IPS-18c (cell line): Measurements from ENCODE around the gene SCGB1C2.
"Not testable (repeated sequence)": the region's sequence is repeated elsewhere in the genome, so short reads cannot be mapped to it uniquely, and the experiment has no call there.

Experiments
- H3K4me3 ChIP-seq: 2 replicates; pipeline ENCODE4 v1.7.0; 2013; ENCODE audit warnings: low read depth, mild to moderate bottlenecking, low read length, moderate library complexity; ENCODE audit not compliant: insufficient read depth
- H3K9me3 ChIP-seq: one replicate; pipeline ENCODE4 v1.6.1; 2013; ENCODE audit warnings: mild to moderate bottlenecking, low read length, moderate library complexity; ENCODE audit not compliant: control insufficient read depth, insufficient read depth

The SCGB1C2 gene

DNA sequence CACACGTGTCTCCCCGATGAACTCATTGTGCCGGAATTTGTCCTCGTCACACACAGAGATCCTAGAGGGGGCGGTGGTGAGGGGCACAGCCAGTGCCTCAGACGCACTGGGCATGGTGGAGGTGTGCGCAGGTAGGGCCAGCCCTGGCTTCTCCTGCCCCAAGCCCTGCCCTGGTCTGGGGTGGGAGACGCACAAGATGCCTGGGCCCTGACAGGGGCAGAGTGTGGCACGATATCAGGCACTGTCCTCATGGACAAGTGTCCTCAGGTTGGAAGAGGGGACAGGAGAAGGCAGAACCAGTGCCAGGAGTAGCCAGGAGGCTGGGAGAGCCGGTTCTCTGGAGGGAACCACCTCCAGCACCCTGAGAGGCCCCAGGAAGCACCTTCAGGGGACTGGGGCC lies 24.1 kb downstream of the SCGB1C2 start:
- H3K9me3 ChIP-seq: no peaks in the 10 kb centered on the region

DNA sequence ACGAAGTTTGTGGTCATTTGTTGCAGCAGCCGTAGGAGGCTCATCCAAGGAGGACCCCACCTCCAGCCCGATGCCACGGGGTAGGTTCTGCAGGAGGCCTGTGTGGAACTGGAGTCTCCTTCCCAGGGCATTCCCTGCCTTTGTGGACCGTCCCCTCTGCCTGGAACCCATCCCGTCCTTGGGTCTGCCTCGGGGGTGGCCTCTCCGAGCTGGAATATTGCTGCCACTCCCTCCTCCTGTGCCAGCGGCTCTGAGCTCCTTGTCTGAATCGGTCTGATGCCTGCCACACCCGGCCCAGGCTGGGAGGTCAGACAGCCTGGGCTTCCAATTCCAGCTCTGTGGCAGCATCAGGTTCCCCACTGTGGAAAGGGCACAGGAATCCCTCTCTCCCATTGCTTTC lies 25.3 kb downstream of the SCGB1C2 start:
- H3K9me3 ChIP-seq: no peaks in the 10 kb centered on the region
- no peak overlapping the region for H3K4me3 ChIP-seq

More for the DNA sequence above, 24.1 kb downstream of the SCGB1C2 start:
- no peak overlapping the region for H3K4me3 ChIP-seq

DNA sequence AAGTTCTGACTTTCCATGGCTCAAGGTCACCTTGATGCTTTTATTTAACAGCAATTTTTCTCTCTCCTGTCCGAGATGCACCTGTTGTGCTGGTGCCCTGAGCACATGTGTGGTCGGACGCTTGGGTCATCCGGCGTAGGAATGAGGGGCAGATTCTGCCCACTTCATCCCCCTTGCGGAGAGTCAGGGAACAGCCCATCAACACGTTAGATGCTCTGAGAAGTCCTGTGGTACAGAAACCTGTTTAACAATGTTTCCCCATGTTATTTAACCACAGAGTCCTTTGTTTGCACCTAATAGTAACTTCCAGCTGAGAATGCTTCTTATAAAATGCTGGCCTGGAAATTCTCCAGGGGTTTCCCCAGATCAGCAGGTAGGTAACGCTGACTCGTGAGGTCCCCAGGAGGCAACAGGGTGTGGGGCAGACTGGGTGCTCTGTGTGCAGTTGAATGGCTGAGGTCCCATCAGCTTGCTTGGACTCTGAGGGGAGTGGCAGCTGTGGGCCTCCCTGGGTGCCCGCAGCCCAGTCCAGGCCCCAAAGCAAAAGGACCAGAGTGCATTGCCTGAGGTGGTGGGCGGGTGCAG lies 26.2 kb downstream of the SCGB1C2 start:
- Histone ChIP-seq H3K4me3 (no peak overlapping the region), H3K9me3 (no peaks in the 10 kb centered on the region)

DNA sequence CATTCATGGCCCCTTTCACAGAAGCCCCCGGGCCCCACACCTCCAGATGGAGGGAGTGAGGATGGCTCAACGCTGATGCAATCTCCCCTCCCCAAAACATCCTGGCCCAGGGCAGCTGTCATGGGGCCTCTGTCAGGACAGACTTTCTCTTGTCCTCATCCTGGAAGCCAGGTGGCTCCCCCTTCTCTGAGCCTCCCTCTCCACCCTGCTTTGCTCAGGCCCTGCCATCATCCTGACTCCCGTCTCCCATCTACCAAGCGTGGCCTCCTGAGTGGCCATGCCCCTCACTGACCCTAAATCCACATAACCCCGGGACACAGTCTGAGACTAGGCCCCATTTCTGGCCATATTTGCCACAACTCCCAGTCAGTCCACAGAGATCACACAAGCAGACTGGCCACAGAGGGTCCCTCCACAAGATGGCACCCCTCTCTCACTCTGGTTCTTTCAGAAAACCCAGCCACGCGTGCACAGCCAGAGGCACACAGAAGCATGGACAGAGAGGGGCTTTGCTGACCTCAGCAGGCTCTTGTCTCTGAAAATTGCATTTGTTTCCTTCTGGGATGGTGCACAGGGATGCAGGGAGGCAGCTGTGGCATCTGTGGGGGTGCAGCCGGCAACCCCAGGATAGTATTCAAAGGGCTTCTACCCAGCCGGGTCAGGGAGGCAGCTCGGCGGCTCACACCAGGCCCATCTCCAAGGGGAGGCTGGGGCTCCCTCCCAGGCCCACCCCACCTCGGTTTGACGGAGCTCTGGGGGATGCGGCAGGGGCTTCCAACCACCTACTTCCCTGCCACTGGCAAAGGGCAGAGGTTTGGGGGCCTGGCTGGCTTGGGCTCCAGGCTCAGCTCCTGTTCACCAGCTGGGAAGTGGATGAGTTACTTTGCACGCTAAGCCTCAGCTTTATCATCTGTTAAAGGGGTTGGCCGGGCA lies 27.2 kb downstream of the SCGB1C2 start:
- Histone ChIP-seq H3K4me3 (no peak overlapping the region), H3K9me3 (no peaks in the 10 kb centered on the region)

DNA sequence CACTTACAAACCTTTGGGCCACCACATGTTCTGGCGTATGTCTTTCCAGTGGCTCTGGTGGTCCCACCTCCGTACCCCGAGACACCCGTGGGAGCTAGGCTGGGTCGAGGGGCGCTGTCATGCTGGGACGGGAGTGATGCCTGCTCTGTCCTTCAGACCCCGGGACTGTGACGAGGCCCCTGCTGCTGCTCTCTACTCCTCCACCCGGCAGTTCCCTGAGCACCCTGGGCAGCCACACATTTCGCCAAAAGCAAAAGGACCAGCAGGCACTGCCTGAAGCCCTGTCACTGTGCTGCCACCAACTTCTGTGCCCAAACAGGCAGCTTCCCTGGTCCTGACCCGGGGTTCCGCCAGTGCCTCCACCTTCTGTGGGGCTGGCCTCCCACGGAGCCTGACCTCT lies 28.6 kb downstream of the SCGB1C2 start:
- Histone ChIP-seq H3K4me3 (no peak overlapping the region), H3K9me3 (no peaks in the 10 kb centered on the region)

DNA sequence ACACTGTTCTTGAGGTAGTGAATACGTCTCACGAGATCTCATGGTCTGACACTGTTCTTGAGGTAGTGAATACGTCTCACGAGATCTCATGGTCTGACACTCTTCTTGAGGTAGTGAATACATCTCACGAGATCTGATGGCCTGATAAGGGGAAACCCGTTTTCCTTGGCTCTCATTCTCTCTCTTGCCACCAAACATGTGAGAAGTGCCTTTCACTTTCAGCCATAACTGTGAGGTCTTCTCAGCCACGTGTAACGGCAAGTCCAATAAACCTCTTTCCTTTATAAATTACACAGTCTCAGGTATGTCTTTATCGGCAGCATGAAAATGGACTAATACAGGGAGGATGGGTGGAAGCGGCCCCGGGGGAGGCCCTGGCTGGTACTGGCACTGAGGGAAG lies 31.2 kb downstream of the SCGB1C2 start:
- H3K9me3 ChIP-seq, H3K4me3 ChIP-seq: not testable (repeated sequence)

DNA sequence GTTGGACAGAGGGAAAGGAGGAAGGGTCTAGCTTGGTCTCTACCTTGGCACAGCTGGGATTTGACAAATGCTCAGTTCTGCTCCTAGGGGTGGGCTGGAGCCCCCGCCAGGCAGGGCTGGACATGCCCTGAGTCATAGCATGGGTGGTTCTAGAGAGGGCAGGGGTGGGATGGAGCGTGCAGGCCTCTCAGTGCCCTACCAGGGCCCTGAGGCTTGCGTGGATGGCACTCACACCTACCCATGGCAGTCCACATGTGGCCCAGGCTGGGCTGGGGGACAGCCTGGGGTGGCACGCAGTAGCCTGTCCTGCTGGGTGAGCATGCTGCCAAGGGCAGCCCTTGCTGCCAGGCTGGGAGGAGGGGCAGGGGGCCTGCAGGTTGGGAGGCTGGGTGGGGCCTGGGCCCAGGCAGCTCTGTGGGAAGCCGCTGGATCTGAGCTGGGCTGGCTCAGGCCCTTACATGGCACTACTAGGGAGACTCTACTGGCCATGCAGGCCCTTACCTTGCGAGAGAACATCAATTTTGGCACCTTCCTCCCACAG lies 32.8 kb downstream of the SCGB1C2 start:
- H3K9me3 ChIP-seq: no peaks in the 10 kb centered on the region
- H3K4me3 ChIP-seq: no peak overlapping the region

DNA sequence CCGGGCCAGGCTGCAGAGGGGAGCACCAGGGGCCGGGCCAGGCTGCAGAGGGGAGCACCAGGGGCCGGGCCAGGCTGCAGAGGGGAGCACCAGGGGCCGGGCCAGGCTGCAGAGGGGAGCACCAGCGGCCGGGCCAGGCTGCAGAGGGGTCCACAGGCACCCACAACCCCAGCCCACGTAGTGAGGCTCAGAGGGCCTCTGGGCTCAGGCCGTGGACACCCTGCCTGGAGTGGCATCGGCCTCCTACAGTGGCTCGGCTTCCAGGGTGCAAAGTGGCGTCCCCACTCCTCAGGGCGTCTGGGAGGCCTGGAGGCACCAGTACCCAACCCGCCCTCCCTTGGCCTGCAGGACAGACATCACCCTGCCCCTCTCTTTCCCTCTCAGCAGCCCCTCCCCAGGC lies 34.5 kb downstream of the SCGB1C2 start:
- no peaks in the 10 kb centered on the region for H3K9me3 ChIP-seq
- no peak overlapping the region for H3K4me3 ChIP-seq

DNA sequence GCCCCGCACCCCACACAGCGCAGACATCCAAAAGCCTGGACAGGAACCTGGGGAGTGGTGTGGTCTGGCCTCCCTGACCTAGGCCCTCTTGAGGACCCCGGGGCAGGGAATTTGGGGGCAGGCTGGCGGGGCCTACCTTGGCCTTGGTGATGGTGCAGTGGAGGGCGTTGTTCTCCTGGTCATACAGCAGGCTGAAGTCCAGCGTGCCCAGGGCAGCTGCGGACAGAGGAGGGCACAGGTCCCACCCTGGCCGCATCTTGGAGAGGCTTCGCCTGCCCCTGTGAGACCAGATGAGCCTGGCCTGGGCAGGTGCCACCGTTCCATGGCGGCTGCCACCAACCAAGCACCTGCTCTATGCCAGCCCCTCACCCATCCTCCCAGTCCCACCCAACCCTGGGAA lies 35.0 kb downstream of the SCGB1C2 start:
- H3K4me3 ChIP-seq: no peak overlapping the region

DNA sequence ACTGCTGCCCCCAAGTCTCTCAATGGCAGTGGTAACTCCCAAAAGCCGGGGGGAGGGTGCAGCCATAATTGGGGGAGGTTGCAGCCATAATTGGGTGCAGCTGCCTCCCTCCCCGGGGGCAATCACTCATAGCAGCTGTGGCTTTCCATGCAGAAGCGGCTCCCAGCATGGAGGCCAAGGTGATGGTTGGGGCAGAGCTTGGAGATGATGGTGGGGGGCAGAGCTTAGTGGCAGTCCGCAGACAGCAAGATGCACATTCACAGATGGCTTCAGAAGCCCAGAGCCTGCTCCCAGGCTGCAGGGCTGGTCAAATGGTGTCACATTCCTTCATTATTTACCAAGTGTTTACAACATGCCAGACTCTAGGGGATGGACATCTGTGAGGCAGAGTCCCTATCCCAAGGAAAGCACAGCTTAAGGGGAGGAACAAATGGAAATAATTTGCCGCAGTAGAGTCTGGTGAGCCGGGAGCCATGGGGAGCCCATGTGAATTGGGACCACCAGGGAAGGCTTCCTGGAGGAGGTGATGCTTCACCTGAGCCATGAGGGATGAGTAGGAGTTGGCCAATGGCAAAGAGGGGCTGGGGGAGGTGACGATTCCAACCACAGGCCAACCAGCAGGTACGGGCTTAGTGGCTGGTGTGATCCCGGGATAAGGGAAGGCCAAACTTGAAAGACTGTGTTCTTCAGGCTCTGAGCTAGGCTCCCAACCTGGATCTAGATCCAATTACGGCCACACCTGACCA lies 36.0 kb downstream of the SCGB1C2 start:
- H3K4me3 ChIP-seq: no peak overlapping the region
- H3K9me3 ChIP-seq: no peaks in the 10 kb centered on the region

More for the DNA sequence above, 35.0 kb downstream of the SCGB1C2 start:
- H3K9me3 ChIP-seq: no peaks in the 10 kb centered on the region

DNA sequence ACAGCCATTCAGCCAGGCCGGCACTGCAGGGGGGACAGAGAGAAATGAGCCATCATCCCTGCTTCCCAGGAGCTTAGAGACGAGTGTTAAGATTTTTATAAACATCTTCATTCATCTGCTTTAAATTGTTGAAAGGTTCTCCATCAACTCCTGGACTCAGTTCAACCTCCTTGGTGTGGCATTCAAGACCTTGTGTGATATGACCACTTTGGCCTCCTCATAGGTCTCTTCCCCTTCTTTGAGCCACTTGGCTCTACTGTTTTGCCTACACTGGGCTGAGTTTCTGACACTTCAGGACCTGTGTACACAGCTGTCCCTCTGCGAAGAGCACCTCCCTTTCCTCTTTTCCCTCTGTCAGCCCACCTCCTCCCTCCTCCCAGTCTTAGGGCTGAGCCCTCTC lies 39.8 kb downstream of the SCGB1C2 start:
- Histone ChIP-seq H3K4me3 (no peak overlapping the region), H3K9me3 (no peaks in the 10 kb centered on the region)

DNA sequence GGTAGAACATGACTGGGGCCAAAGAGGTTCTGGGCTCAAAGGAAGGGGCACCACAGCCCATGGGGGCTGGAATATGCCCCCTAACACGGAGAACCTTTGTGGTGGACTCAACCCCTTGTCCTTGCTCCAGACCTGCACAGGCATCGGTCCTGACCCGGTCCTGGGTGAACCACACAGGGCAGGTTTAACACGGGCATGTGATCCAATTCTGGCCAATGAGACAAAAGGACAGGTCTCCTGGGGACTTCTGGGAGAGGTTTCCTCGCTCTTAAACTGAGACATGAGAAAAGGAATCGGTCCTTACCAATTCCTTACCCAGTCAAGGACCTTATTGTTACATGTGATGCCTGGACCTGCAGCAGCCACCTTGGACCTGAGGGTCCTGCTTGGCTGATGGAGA lies 40.4 kb downstream of the SCGB1C2 start:
- H3K9me3 ChIP-seq: no peaks in the 10 kb centered on the region
- no peak overlapping the region for H3K4me3 ChIP-seq

DNA sequence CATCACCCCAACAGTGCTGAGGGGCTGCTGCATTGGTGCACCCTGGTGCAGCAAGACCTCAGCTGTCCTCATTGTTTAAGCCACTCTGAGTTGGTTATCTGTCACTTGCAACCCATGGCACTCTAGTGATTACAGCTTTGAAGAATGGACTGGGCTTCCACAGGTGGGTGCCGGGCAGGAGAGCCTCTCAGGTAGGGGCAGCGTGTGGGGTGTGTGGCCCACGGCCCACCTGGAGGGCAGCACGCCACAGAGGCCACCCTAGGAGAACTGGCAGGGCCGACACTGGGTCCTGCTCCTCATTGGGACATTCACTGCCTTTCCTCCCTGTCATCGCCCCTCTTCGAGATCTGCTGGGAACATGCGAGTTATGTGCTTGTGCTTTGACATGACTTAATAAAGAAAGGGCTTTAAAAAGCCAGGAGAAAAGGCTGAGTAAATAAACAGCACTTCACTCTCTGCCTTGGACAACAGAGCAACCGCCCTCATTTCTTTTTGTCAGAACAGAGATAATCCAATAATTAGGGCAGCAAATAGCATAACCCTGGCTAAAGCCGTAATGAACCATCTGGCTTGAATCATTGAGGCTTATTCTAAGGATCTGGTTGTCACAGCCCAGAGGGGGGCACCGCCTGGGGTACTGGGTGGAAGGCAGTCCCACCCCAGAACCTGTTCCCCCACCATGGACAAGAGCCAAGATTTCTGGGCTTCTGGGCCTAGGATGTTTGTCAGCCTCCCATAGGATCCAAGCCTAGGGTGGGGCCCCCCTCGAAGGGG lies 41.1 kb downstream of the SCGB1C2 start:
- Histone ChIP-seq H3K9me3 (no peaks in the 10 kb centered on the region), H3K4me3 (no peak overlapping the region)

DNA sequence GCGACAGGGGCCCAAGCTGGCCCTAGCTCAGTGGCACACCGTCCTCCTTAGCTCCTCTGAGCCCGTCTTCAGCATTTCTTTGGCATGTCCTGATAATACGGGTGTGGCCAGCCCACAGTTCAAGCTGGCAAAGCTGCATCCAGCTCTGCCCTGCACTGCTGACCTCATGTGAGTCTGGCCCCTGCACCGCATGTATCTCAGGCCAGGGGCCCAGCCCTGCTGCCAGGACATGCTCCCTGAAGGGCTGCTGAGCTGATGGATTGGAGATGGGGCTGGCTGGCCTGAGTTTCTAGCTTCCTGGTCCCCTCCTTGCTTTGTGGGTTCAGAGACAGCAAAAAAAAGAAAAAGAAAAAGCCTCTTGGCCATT lies 41.7 kb downstream of the SCGB1C2 start:
- H3K4me3 ChIP-seq: no peak overlapping the region
- H3K9me3 ChIP-seq: no peaks in the 10 kb centered on the region

DNA sequence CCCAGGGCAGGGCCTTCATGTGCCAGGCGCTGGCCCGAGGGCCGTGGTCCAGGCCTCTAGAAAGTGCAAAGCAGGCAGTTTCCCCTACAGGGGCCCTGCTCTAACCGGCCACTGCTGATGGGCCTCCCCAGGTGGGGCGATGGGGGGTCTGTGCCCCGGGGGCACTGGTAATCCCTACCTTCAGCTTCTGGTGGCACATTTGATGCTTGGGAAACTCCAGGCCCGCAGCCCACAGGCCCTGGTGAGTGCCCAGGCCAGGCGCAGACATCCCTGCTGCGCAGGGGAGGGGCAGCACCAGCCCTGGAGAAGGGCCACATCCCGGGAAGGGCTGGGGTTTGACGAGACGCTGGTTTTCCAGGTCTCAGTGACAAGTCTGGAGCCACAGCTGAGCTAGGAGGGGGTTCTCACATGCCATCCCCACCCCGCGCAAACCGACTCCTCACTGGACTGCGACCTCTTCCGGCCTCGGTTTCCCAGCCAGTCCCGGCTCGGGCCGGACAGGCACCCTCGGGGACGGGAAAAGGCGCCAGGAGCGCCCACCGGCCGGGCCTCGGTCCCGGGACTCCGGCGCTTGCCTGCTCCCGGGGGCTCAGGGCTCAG lies 42.5 kb downstream of the SCGB1C2 start:
- Histone ChIP-seq H3K9me3 (no peaks in the 10 kb centered on the region), H3K4me3 (peak overlapping the region; percentile 55)

DNA sequence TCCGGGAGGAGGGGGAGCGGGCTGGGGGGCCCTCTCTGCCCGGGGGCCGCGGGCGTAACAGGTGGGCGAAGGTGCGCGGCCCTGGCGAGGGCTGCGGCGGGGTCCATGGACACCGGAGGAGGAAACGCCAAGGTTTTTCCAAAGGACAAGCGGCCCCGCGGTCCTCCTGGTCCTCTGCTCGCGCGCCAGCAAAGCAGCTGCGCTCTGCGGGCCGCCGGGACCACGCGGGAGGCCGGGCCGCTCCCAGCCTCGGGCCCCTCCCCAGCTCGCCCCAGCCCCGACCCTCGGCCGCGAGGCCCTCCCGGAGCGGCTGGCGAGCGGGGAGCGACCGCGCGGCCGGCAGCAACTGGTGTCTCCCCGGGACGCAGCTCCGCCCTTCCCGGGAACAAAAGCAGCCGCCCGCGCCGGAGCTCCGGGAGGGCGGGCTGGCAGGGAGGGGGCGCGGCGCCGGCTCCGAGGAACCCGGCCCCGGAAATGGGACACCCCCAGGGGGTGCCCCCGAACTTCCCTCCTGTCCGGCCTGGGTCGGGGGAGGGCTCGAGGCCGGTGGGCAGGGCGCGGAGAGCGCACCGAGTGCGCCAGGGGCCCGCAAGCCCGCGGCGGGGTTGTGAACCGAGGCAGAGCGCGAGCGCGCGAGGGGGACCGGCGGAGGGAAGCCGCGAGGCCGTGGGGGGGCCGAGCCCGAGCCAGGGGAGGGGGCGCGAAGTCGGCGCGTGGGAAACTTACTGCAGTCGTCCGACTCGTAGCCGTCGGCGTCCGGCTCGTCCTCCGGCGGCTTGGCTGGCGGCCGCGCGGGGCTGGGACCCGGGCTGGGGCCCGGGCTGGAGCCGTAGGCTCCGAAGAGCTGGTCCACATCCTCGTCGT lies 43.2 kb downstream of the SCGB1C2 start:
- peak overlapping the region; percentile 55 for H3K4me3 ChIP-seq

More for the DNA sequence above, 43.2 kb downstream of the SCGB1C2 start:
- H3K9me3 ChIP-seq: no peaks in the 10 kb centered on the region
